Renal cortex interstitium (tissue), 11 donors: ENCODE data around the gene PLEKHH1. TPM values are rescaled to one million over a fixed set of nuclear protein-coding genes. Genes with fewer than 3 reads are reported as not detected.

Experiments used
- DNase-seq, 11 donors: peaks; one replicate each; pipeline ENCODE4 v3.0.0-alpha.2; 2013; ENCODE audit warnings: low read depth in 9 of 11, low spot score in 4 of 11; ENCODE audit errors: extremely low read depth in 1 of 11
- polyA plus RNA-seq, 3 donors: library from polyadenylated mRNA; unstranded; fragments of 120-200 nt; gene quantifications; one replicate each; pipeline ENCODE4 v1.2.1, GENCODE V29; 2013; ENCODE audit not compliant: insufficient read length in 3 of 3

The PLEKHH1 gene
- polyA plus RNA-seq, 3 donors, result 43.9 to 75.3 (median 51.7) TPM

- no peak for DNase-seq
Measured at GRCh38 chr14:67502867-67503266, 30.2 kb upstream of the PLEKHH1 start.

GRCh38 chr14:67503331-67503730 is 29.8 kb upstream of the PLEKHH1 start:
- no peak for DNase-seq

GRCh38 chr14:67505254-67505653 is 27.8 kb upstream of the PLEKHH1 start:
- DNase-seq, result no peak

- DNase-seq, result no peak
Measured at GRCh38 chr14:67508956-67509355, 24.1 kb upstream of the PLEKHH1 start.

GRCh38 chr14:67510121-67510520 is 23.0 kb upstream of the PLEKHH1 start:
- no peak for DNase-seq

- DNase-seq, result no peak
Measured at GRCh38 chr14:67510836-67511235, 22.3 kb upstream of the PLEKHH1 start.

- no peak for DNase-seq
Measured at GRCh38 chr14:67512463-67513310, 20.4 kb upstream of the PLEKHH1 start.

- DNase-seq, result no peak
Measured at GRCh38 chr14:67513631-67514108, 19.4 kb upstream of the PLEKHH1 start.

- DNase-seq, result no peak
Measured at GRCh38 chr14:67514203-67514607, 18.9 kb upstream of the PLEKHH1 start.

- peak in 2 of 11 donors; percentile 13 to 26 for DNase-seq
Measured at GRCh38 chr14:67514650-67515385, 18.3 kb upstream of the PLEKHH1 start.

- no peak for DNase-seq
Measured at GRCh38 chr14:67515386-67516079, 17.6 kb upstream of the PLEKHH1 start.

- no peak for DNase-seq
Measured at GRCh38 chr14:67516676-67517075, 16.4 kb upstream of the PLEKHH1 start.

GRCh38 chr14:67517083-67517482 is 16.0 kb upstream of the PLEKHH1 start:
- DNase-seq, result no peak

GRCh38 chr14:67519406-67519805 is 13.7 kb upstream of the PLEKHH1 start:
- no peak for DNase-seq

GRCh38 chr14:67520482-67520881 is 12.6 kb upstream of the PLEKHH1 start:
- DNase-seq, result no peak

- no peak for DNase-seq
Measured at GRCh38 chr14:67522270-67522669, 10.8 kb upstream of the PLEKHH1 start.

GRCh38 chr14:67523764-67524633 is 9.1 kb upstream of the PLEKHH1 start:
- DNase-seq, result no peak

GRCh38 chr14:67524634-67524963 is 8.5 kb upstream of the PLEKHH1 start:
- no peak for DNase-seq

- DNase-seq, result no peak
Measured at GRCh38 chr14:67525389-67525788, 7.7 kb upstream of the PLEKHH1 start.
